ENCODE results near the gene SMG6.
"Not testable (repeated sequence)": the region's sequence is repeated elsewhere in the genome, so short reads cannot be mapped to it uniquely, and the experiment has no call there.

SMG6 gene

DNA sequence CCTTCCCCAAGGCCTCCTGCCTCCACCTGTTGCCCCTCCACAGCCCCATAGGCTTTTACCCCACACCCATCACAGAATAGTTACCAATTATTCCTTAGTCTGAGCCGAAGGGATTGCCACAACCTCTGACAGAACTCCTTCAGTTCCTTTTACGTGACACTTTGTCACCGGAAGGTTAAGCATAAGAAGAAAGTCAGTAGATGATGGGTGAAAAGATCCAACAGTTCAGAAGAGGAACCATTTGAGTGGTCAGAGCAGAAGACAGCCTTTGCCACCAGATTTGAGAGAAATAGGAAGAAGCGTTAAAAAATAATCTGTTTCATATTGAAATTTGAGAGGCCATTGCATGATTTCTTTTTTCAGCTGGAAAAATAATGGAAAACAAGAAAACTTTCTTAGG lies 1.3 kb upstream of the SMG6 start:
- no peak for DNase-seq (ENCODE audit: low read depth)

DNA sequence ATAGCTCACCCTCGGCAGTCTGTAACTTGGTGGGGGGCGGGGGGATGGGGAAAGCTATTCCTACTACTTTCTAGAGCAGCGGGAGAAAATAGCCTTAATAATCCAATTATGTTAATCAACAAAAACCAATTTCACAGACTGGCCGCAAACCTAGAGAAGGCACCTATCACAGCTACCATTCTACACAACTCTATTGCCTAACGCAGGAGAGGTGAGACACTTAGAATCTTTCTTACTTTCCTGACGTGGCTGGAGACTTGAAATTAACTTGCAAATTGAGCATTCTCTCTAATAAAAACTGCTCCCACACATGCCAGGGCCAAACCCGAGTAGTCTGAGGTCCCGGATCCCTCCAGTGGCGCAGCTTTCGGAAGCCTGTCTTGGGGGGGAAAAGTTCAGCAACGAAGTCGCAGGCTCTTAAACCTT lies 794 bp downstream of the SMG6 start:
- DNase-seq (ENCODE audit: low read depth): no peak

DNA sequence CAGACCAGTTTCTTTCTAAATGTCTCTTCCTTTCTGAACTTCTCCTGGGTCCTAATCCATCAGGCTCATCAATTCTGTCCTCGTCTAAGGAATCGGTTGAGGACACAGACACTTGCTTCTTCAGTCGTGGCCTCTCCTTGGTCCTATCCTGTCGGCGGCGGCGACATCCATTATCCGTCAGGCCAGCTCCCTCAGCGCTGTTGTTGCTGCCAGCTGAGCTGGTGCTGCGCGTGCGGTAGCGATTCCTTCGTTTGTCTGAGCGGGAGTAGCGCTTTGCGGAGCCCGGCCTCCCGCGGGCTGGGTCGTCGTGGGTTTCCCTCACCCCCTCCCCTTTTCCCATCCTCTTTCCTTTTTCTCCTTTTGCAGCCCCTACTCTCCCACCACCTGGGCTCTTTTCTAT lies 3.8 kb downstream of the SMG6 start:
- DNase-seq (ENCODE audit: low read depth): no peak

DNA sequence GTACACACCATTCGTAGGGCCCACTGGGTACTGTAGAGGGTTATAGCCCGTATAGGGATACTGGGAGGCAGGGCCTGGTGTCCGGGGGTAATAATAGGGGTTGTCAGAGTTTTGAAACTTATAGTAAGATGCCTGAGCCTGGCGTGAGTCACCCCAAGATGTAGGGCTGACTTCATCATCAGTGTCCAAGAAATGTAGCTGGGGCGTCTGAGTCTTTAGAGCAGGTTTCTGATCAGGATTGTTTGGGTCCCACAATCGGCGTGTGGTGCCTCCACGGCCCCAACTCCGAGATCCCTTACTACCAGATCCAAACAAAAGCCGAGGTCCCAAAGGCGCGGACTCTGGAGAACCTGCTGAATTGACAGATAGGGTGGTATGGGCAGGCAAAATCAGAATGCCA lies 4.4 kb downstream of the SMG6 start:
- DNase-seq (ENCODE audit: low read depth): no peak

DNA sequence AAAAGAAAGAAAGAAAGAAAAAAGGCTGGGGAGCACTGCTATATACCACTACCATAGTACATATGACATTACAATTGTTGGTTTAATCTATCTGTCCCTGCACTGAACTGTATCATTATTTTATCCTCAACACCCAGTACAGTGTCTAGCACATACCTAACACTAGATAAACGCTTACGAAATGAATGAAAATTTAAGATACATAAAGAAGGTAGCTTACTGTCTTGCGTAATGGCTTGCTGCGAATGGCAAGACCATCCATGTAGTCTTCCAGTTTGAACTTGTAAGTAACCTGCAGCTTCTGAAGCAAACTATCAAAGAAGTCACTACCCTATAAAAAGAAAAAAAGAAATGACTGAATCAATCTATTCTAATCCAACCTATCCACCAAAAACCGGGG lies 6.6 kb downstream of the SMG6 start:
- DNase-seq (ENCODE audit: low read depth): no peak

DNA sequence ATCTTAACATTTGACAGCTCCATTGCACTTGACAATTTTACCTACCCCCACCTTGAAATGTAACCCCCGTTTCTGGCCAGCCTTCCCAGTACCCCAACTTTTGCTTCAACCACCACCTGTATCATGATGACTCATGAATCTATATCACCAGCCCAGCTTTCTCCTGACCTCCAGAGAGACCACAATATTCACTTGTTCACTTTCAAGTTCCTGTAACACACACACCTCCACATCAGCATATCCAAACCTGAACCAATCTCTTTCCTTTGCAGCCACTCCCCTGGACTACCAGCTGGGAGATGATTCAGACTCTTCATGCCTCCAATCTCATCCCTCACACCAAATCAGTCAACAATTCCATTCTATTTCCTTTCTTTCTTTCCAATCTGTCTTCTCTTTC lies 8.0 kb downstream of the SMG6 start:
- DNase-seq (ENCODE audit: low read depth): no peak

DNA sequence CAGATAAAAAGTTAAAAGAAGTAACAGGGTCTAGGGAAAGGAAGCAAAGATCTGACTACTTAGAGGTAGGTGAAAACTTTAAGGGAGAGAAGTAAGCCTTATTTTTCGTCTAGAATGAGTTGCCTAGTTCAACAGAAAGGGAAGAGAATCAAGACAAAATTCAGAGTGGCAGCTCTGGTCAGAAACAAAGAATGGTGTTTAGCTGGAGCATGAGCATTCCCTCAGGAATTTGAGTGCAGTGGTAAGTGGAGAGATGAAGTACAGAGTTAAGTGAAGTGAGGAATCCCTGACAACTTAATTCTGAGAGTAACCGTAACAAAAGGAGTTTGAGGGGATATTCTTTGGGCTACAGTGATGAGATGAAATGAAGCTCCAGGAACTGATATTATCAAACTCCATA lies 11.5 kb downstream of the SMG6 start:
- no peak for DNase-seq (ENCODE audit: low read depth)

DNA sequence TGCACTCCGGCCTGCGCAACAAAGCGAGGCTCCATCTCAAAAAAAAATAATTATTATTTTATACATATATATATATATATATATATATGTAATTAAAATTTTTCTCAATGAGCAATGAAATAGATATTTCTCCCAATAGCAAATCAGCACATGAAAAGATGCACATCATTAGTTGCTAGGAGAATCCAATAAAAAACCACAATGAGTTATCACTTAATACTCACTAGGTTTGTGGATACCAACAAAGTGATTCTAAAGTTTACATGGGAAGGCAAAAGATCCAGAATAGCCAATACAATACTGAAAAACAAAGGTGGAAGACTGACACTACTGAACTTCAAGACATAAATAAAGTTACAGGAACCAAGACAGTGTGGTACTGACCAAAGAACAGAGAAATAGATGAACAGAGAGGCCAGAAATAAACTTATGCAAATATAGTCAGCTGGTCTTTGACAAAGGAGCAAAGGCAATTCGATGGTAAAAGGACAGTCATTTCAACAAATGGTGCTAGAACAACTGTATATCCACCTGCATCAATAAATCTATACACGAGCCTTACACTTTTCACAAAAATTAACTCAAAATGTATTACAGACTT lies 13.6 kb downstream of the SMG6 start:
- DNase-seq (ENCODE audit: low read depth): no peak

DNA sequence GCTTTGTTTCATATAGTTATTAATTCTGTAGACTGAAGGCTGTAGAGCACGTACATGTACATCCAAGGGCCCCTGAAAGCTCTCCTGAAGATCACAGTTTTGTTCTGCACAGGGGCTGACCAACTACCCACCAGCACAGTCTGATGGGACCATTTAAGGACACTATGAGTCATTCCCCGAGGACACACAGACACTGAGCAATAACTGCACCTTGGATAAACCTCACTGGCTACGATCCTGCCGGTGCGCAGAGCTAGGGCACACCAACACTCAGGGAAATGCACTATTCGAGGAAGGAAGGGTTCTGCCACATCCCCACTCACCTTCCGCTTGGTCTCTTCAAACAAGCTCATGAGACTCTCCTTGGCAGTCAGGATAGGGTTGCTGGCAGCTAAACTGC lies 20.3 kb downstream of the SMG6 start:
- no peak for DNase-seq (ENCODE audit: low read depth)

DNA sequence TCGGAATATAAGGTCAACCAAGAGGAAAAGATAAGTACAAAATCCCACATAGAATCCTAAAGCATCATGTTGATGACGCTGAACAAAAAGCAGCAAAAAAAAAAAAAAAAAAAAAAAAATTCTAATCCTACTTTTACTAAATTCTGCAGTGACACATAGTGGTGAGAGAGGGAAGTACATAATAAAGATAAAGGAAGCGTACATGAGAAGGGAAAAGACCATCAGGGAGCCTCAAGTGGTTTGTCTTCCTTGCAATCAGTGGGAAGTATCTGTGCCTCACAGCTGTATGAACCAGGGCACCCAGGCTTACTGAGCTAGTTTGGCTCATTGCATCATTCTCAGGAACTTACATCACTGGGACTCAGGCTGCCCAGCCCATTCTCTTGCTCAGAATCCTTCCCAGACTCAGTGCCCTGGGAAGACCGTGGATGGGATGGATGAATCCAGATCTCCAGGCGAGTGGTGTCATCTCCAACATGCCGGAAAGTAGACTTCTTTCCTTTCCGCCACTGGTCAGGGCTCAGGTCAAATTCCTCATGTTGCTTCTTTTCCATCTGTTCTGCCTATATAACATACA lies 21.2 kb downstream of the SMG6 start:
- DNase-seq (ENCODE audit: low read depth): peak; percentile 51

DNA sequence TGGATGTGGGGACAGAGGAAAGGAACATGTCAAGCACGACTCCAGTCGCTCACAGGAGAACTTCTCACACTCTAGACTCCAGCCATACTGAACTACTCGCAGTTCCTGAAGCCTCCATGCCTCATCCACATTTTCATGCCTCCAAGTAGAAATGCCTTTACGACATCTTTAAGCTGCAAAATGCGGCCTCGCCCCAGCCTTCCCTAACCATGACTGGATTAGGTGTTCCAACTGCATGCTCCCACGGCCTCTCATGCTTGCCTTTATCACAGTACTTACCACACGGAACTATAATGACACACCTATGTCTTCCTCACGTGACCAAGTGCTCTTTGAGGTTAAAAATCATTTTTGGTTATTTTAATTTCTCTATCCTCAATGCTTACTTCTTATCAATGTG lies 23.9 kb downstream of the SMG6 start:
- DNase-seq (ENCODE audit: low read depth): no peak

DNA sequence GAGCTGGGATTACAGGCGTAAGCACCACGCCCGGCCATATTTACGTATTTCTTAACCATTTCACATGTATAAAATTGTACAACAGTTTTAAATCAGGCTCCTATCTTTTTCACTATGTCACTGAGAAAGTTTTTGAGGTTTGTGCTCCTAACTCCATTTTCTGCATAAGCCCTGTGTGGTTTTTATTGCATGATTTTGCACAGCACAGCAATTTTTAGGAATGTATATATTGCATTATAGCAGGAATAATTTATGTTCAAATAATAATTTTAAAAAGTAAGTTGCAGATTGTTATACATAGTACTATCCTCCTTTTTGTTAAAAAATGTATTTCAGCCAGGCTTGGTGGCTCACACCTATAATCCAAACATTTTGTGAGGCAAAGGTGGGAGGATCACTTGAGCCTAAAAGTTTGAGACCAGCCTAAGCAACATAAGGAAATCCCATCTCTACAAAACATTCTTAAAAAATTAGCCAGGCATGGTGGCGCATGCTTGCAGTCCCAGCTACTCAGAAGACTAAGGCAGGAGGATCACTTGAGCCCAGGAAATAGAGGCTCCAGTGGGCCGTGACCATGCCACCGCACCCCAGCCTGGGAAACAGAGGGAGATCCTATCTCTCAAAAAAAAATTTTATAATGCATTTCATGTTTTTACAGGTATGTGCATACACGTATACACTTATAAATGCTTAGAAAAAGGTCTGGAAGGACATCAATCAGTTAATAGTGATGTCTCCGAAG lies 26.0 kb downstream of the SMG6 start:
- no peak for DNase-seq (ENCODE audit: low read depth)

DNA sequence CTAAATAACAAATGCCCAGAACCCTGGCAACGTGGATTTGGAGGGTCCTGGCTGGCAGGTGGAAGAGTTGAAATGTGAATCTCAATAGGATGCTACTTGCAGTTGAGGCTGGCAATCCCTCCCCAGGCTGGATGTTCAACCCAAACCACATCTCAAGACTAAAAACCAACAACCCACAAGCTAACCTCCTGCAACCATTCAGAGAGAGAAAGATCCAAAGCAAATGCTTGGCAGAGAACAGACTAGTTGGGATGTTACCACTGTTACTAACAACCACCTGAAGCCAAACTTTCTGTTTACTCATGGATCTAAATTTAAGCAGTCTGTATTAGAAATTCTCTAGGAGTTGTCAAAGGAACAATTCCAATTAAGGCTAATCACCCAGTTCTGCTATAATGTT lies 27.9 kb downstream of the SMG6 start:
- DNase-seq (ENCODE audit: low read depth): no peak

DNA sequence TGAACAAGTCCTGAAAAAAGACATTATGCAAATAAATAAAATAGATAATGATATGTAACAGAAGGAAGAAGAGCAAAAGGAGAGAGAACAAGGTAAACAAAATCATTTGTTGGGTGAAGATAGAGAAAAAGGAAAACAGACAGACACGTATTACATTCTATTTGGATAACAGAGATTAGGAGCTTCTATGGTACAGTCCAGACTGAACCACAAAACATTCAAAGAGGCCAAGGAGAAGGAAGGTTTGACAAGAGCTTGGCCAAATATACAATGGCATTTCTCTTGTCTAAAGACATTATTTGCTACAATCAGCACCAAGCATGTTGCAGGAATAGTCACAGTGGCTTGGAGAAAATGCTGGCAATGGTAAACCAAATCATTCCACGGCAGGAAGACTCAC lies 29.2 kb downstream of the SMG6 start:
- no peak for DNase-seq (ENCODE audit: low read depth)

DNA sequence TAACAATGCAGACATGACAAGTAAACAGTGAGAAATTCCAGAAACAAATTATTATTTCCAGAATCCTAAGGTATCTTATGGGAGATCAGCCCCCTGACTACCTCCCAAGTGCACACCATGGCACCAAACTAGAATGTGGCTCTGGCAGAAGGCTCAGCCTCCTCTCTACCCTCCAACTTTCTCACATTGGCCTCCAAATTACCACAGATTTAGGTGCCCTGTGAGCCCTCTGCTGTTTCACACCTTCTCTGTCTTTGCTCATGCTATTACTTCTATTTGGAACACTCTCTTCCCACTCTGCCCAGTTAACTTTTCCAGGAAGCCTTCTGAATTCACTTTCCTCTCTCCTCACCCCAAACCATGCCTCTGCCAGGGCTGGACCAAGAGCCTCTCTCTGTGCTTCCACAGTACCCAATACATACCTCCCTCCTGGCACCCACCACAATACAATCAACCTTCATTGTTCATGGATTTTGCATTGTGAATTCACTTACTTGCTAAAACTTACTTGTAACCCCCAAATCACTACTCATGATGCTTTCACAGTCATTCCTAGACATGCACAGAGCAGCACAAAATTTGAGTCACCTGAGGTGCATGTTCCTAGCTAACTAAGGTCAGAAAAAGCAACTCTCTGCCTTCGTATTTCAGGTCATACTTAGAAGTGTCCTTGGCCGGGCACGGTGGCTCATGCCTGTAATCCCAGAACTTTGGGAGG lies 31.4 kb downstream of the SMG6 start:
- DNase-seq (ENCODE audit: low read depth): no peak

DNA sequence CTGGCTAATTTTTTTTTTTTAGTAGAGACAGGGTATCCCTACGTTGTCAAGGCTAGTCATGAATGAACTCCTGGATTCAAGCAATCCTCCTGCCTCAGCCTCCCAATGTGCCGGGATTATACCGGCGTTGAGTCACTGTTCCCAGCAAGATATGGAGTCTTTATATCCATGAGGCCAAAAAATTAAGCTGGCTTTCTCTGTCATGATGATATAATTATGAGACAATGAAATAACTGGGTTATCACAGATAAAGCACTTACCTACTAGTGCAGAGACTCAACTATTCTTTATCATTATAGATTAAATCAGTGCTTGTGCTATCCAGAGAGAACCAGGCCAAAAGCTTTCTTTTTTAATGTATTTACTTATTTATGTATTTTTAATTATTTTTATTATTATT lies 36.2 kb downstream of the SMG6 start:
- DNase-seq (ENCODE audit: low read depth): no peak

DNA sequence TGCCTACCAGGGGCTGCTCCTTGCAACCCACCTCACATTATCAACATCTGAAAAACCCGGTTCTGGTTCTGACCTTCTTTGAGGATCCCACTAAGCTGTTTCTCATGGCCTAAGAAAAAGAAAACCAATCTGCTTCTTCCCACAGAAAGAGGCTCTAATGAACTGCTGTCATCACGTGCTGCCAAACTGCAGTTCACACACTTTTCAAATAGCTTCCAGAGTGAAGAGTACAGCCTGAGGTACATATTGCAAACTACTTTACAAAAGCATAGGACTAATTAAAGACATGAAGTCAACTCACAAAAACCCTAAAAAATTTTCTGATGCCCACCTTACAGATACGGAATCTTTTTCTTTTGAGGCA lies 36.7 kb downstream of the SMG6 start:
- DNase-seq (ENCODE audit: low read depth): no peak

DNA sequence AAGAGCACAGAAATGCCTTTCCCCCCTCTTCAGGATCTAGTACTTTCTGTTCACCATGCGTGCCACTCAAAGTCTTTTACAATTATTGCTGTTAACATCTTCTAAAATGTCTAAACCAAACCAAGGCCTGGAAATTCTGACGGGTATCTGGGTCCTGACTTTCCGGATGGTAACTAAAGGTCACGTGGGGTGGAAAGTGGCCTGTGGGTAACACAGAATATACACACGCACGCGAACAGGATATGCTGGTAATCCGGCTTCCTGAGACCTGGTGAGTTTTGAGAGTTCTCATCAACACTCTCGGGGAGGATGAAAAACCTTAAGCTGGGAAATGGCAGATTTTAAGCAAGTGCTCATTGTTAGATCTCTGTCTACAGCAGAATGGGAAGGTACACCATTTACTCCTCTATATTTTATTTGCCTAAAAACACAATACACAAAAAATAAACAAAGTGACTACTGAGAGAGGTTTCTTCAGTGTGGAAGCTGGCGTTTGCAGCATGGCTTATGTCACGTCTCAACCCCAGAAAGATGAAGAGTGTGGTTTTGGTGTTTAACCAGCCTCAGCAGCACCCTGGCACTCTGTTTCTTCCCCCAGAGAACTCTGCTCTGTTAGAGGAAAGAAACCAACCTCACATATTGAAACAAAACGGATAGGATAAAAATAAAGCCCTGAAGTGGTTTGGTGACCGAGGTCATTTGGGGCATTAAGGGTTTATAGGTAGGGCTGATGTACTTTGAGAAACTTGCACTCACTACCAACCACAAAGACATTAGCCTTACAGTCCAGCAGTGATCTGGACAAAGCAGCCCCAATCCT lies 37.3 kb downstream of the SMG6 start:
- no peak for DNase-seq (ENCODE audit: low read depth)

DNA sequence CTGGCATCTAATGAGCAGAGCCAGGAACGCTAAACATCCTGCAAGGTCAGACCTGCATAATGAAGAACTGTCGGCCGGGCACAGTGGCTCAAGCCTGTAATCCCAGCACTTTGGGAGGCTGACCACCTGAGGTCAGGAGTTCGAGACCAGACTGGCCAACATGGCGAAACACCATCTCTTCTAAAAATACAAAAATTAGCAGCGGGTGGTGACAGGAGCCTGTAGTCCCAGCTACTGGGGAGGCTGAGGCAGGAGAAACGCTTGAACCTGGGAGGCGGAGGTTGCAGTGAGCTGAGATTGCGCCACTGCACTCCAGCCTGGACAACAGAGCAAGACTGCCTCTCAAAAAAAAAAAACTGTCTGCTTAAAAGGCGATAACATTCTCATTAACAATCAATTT lies 38.4 kb downstream of the SMG6 start:
- not testable (repeated sequence) for DNase-seq (ENCODE audit: low read depth)

DNA sequence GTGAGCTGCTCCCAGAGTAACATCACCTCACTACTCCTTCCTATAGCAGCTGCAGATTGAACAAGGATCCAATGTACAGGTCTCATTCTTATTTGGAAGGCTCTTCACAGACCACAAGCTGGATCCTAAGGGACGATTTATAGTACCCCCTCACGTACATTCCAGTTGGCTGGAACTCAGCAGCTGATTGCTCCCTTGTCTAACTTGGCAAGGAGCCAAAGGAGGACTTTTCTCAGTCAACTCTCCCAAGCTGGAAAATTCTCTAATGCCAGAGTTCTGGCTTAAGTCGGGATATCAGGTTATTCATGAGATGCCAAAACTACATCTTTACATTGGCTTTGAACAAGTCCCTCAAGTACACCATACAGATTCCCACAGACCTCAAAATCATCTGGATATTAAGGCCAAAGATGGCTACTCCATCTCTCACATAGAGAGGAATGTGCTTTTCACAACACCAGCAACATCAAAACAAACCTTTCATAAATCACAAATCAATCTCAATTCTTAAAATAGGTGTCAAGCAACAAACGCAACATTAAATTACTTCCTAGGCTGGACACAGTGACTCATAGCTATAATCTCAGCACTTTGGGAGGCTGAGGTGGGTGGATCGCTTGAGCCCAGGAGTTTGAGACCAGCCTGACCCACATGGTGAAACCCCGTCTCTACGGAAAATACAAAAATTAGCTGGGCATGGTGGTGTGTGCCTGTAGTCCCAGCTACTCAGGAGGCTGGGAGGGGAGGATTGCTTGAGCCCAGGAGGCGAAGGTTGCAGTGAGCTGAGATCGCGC lies 39.3 kb downstream of the SMG6 start:
- DNase-seq (ENCODE audit: low read depth): no peak
